ENCODE measurements around the gene ZNF2. TPM values are rescaled to one million over a fixed set of nuclear protein-coding genes. Genes with fewer than 3 reads are reported as not detected.

ZNF2 gene
- total and polyA plus RNA-seq, 2 of the 13 experiments (the other 11 are each of a cell fraction or from before 2014, with no cell fraction given), result 4.3 to 6.1 TPM

DNA sequence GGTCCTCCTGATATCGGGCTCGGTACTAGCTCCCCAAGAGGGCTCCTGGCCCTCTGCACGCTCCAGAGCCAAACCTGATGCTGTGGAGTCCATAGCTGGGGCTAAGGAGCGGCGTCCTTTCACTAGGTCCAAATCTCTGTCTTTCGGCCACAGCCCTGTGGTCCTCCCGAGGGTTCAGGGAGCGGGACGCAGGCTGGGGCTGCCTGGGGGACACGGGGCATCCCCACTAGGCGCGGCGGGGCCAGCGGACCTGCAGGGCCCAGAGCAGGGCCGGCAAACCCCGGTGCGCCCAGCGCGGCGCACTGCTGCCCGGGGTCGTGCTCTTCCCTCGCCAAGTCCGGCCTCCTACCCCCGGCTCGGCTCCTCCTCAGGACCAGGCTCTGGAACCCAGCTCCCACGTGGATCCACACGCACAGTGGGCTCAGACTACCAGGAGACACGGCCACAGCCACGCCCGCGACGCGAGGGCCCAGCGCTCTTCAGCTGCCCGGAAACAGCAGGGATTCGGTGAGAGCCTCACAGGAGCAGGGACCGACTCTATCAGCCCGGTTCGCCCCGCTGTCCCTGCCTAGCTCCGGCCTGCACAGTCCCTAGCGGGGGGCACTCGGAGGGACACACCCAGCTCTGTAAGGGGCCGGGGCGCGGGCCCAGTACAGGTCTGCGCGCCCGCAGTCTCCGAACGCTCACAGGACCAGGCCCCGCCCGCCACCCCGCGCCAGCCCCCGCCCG lies 6.6 kb upstream of the ZNF2 start (continued):
- TF ChIP-seq, protein P1, sequence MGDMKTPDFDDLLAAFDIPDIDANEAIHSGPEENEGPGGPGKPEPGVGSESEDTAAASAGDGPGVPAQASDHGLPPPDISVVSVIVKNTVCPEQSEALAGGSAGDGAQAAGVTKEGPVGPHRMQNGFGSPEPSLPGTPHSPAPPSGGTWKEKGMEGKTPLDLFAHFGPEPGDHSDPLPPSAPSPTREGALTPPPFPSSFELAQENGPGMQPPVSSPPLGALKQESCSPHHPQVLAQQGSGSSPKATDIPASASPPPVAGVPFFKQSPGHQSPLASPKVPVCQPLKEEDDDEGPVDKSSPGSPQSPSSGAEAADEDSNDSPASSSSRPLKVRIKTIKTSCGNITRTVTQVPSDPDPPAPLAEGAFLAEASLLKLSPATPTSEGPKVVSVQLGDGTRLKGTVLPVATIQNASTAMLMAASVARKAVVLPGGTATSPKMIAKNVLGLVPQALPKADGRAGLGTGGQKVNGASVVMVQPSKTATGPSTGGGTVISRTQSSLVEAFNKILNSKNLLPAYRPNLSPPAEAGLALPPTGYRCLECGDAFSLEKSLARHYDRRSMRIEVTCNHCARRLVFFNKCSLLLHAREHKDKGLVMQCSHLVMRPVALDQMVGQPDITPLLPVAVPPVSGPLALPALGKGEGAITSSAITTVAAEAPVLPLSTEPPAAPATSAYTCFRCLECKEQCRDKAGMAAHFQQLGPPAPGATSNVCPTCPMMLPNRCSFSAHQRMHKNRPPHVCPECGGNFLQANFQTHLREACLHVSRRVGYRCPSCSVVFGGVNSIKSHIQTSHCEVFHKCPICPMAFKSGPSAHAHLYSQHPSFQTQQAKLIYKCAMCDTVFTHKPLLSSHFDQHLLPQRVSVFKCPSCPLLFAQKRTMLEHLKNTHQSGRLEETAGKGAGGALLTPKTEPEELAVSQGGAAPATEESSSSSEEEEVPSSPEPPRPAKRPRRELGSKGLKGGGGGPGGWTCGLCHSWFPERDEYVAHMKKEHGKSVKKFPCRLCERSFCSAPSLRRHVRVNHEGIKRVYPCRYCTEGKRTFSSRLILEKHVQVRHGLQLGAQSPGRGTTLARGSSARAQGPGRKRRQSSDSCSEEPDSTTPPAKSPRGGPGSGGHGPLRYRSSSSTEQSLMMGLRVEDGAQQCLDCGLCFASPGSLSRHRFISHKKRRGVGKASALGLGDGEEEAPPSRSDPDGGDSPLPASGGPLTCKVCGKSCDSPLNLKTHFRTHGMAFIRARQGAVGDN (CRISPR knock-in tag; IDR thresholded peaks at IDR 0.05), result peak; percentile 84
- TF ChIP-seq POLR2AphosphoS2 (IDR thresholded peaks at IDR 0.05; ENCODE audit: low read depth, low read length) (no peak), KLF9 (CRISPR knock-in tag; IDR thresholded peaks at IDR 0.05; ENCODE audit: low read depth) (no peak), XRCC5 (optimal IDR thresholded peaks at IDR 0.05; ENCODE audit: low read length) (no peak), ZNF83 (CRISPR knock-in tag; IDR thresholded peaks at IDR 0.05; ENCODE audit: borderline replicate concordance) (no peak), ELF3 (CRISPR knock-in tag; IDR thresholded peaks at IDR 0.05) (no peak), SP1 (IDR thresholded peaks at IDR 0.05) (no peak), SP1 (CRISPR knock-in tag; IDR thresholded peaks at IDR 0.05) (no peak), ZNF24 (IDR thresholded peaks at IDR 0.05) (no peak), ZNF354B (CRISPR knock-in tag; IDR thresholded peaks at IDR 0.05) (no peak), PRPF4 (IDR thresholded peaks at IDR 0.05; ENCODE audit: low read depth, low read length, poor library complexity, severe bottlenecking) (no peak), HHEX (CRISPR knock-in tag; IDR thresholded peaks at IDR 0.05) (no peak), RERE (CRISPR knock-in tag; IDR thresholded peaks at IDR 0.05; ENCODE audit: low read depth) (no peak), YY1 (IDR thresholded peaks at IDR 0.05; ENCODE audit: insufficient read depth, insufficient replicate concordance, low read depth, low read length) (no peak), CHD2 (IDR thresholded peaks at IDR 0.05; ENCODE audit: low read depth, low read length) (no peak), ZFP82 (CRISPR knock-in tag; IDR thresholded peaks at IDR 0.05; ENCODE audit: borderline replicate concordance) (no peak)
- TF ChIP-seq, protein P2, sequence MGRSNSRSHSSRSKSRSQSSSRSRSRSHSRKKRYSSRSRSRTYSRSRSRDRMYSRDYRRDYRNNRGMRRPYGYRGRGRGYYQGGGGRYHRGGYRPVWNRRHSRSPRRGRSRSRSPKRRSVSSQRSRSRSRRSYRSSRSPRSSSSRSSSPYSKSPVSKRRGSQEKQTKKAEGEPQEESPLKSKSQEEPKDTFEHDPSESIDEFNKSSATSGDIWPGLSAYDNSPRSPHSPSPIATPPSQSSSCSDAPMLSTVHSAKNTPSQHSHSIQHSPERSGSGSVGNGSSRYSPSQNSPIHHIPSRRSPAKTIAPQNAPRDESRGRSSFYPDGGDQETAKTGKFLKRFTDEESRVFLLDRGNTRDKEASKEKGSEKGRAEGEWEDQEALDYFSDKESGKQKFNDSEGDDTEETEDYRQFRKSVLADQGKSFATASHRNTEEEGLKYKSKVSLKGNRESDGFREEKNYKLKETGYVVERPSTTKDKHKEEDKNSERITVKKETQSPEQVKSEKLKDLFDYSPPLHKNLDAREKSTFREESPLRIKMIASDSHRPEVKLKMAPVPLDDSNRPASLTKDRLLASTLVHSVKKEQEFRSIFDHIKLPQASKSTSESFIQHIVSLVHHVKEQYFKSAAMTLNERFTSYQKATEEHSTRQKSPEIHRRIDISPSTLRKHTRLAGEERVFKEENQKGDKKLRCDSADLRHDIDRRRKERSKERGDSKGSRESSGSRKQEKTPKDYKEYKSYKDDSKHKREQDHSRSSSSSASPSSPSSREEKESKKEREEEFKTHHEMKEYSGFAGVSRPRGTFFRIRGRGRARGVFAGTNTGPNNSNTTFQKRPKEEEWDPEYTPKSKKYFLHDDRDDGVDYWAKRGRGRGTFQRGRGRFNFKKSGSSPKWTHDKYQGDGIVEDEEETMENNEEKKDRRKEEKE (IDR thresholded peaks at IDR 0.05), result no peak

All from HepG2 (cell line).